GM23248 (cell line): ENCODE data around the gene NKAIN1.

Experiments used
- EZH2 ChIP-seq: fragments of 200-600 bp; sonication (generic); IDR thresholded peaks from 2 replicates; pipeline ENCODE4 v1.6.1; 2018; ENCODE audit warnings: antibody characterized with exemption, mild to moderate bottlenecking; ENCODE audit not compliant: insufficient read depth, poor library complexity, severe bottlenecking
- EZH2phosphoT487 ChIP-seq: fragments of 200-600 bp; sonication (generic); IDR thresholded peaks from 2 replicates; pipeline ENCODE4 v1.6.1; 2018; ENCODE audit warnings: antibody characterized with exemption, moderate library complexity, mild to moderate bottlenecking, low read depth; ENCODE audit not compliant: insufficient read depth

DNA sequence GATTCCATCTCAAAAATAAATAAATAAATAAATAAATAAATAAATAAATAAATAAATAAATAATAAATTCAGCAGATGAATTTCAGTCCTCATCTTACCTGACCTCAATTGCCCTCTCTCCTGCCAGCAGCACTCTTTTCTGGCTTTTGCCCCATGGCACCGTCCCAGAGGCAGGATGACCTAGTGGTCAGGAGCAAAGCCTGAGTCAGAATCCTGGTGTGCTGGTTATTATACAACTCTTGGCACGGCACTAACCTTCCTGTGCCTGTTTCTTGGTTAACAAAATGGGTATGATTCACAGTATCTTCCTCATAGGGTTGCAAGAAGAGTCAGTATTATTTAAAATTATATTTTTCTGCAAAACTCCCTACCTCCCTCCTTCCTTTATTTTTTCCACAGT, 43.0 kb downstream of the NKAIN1 start:
- TF ChIP-seq EZH2phosphoT487 (no peak), EZH2 (no peak)
